ENCODE data around the gene SH2D4B.

SH2D4B gene

GRCh38 chr10:80496555-80497172 is 41.0 kb upstream of the SH2D4B start:
- no peak for TF ChIP-seq CTCF (conservative IDR thresholded peaks at IDR 0.05; ENCODE audit: low read depth, low read length)
- H3K4me3 ChIP-seq (ENCODE audit: low read length) = no peak overlapping the region
- no peak for DNase-seq (ENCODE audit: low read depth)

GRCh38 chr10:80497187-80498077 is 40.3 kb upstream of the SH2D4B start:
- H3K4me3 ChIP-seq (ENCODE audit: low read length) = no peak overlapping the region
- no peak for DNase-seq (ENCODE audit: low read depth)
- no peak for TF ChIP-seq CTCF (conservative IDR thresholded peaks at IDR 0.05; ENCODE audit: low read depth, low read length)

- no peak for DNase-seq (ENCODE audit: low read depth)
- TF ChIP-seq CTCF (conservative IDR thresholded peaks at IDR 0.05; ENCODE audit: low read depth, low read length) = no peak
- no peak overlapping the region for H3K4me3 ChIP-seq (ENCODE audit: low read length)
These were observed 39.4 kb upstream of the SH2D4B start for GRCh38 chr10:80498078-80498832.

GRCh38 chr10:80498833-80499741 is 38.6 kb upstream of the SH2D4B start:
- H3K4me3 ChIP-seq (ENCODE audit: low read length) = no peak overlapping the region
- peak; percentile 95 for DNase-seq (ENCODE audit: low read depth)
- no peak for TF ChIP-seq CTCF (conservative IDR thresholded peaks at IDR 0.05; ENCODE audit: low read depth, low read length)

GRCh38 chr10:80500572-80501380 is 36.9 kb upstream of the SH2D4B start:
- no peak overlapping the region for H3K4me3 ChIP-seq (ENCODE audit: low read length)
- no peak for DNase-seq (ENCODE audit: low read depth)
- no peak for TF ChIP-seq CTCF (conservative IDR thresholded peaks at IDR 0.05; ENCODE audit: low read depth, low read length)
